K562 (cell line): ENCODE data around the gene AVPR1B. TPM values are rescaled to one million over a fixed set of nuclear protein-coding genes. Genes with fewer than 3 reads are reported as not detected.

ENCODE experiments used
- ATF1 ChIP-seq, 2 experiments: fragments of 450-650 bp in 1 of 2; IDR thresholded peaks; 2 replicates each; pipeline ENCODE4 v1.6.1; 2016; ENCODE audit warnings: missing compliant biosample characterization in 1 of 2, missing genetic modification characterization in 1 of 2
- CTCF ChIP-seq, 3 experiments: IDR thresholded peaks in 2 of 3; conservative IDR thresholded peaks in 1 of 3; 2 replicates each; pipeline ENCODE4 v1.5.1; 2011 to 2012; ENCODE audit warnings: low read length in 3 of 3, mild to moderate bottlenecking in 3 of 3, control low read depth in 2 of 3, improper control_type of control experiment in 1 of 3, inconsistent platforms in 1 of 3, low read depth in 1 of 3, mixed read lengths in 1 of 3, moderate library complexity in 1 of 3; ENCODE audit not compliant: insufficient read depth in 2 of 3
- DEAF1 ChIP-seq: fragments of 450-650 bp; formaldehyde crosslinking; IDR thresholded peaks from 2 replicates; pipeline ENCODE4 v1.4.0; 2020; ENCODE audit warnings: mild to moderate bottlenecking, moderate library complexity
- FOSL1 ChIP-seq: fragments of 200-800 bp; sonication (Bioruptor generic); conservative IDR thresholded peaks from 2 replicates; pipeline ENCODE4 v1.6.1; 2016; ENCODE audit warnings: missing genetic modification characterization, missing compliant biosample characterization
- FOXK2 ChIP-seq, 2 experiments: fragments of 450-650 bp; IDR thresholded peaks in 1 of 2; conservative IDR thresholded peaks in 1 of 2; 2 replicates each; pipeline ENCODE4 v1.6.1; 2016; ENCODE audit warnings: low read depth in 2 of 2, mild to moderate bottlenecking in 1 of 2
- GABPA ChIP-seq: fragments of 200-800 bp; sonication (Bioruptor generic); conservative IDR thresholded peaks from 2 replicates; pipeline ENCODE4 v1.6.1; 2016; ENCODE audit warnings: low read depth, missing genetic modification characterization, missing compliant biosample characterization
- HES1 ChIP-seq: fragments of 450-650 bp; IDR thresholded peaks from 2 replicates; pipeline ENCODE4 v1.6.1; 2016; ENCODE audit warnings: low read depth, mild to moderate bottlenecking, moderate library complexity
- KLF16 ChIP-seq: IDR thresholded peaks from 2 replicates; pipeline ENCODE4 v1.6.1; 2016; ENCODE audit warnings: antibody characterized with exemption
- MAFG ChIP-seq: fragments of 450-650 bp; conservative IDR thresholded peaks from 2 replicates; pipeline ENCODE4 v1.6.1; 2016; ENCODE audit warnings: missing genetic modification characterization, missing compliant biosample characterization
- MNT ChIP-seq, 2 experiments: fragments of 450-650 bp; conservative IDR thresholded peaks; 2 replicates each; pipeline ENCODE4 v1.6.1; 2017; ENCODE audit warnings: mild to moderate bottlenecking in 2 of 2, moderate library complexity in 2 of 2
- PHTF2 ChIP-seq: fragments of 250-450 bp; sonication (Bioruptor Pico); IDR thresholded peaks from 2 replicates; pipeline ENCODE4 v1.5.0; 2021; ENCODE audit warnings: mild to moderate bottlenecking
- PKNOX1 ChIP-seq: fragments of 450-650 bp; IDR thresholded peaks from 2 replicates; pipeline ENCODE4 v1.6.1; 2016
- PYGO2 ChIP-seq: fragments of 450-650 bp; IDR thresholded peaks from 2 replicates; pipeline ENCODE4 v1.6.1; 2016; ENCODE audit warnings: mild to moderate bottlenecking, missing genetic modification characterization, moderate library complexity, missing compliant biosample characterization
- RCOR1 ChIP-seq, 2 experiments: IDR thresholded peaks; 2 replicates each; pipeline ENCODE4 v1.6.1; 2012; ENCODE audit warnings: low read depth in 2 of 2, low read length in 2 of 2, borderline replicate concordance in 1 of 2, improper control_type of control experiment in 1 of 2
- SNRNP70 ChIP-seq: fragments of 200-400 bp; formaldehyde crosslinking; optimal IDR thresholded peaks from 2 replicates; pipeline ENCODE3; 2017; ENCODE audit warnings: low read depth, low read length
- SPI1 ChIP-seq: IDR thresholded peaks from 2 replicates; pipeline ENCODE4 v1.6.1; 2011; ENCODE audit warnings: low read depth, low read length, control low read depth, borderline replicate concordance
- TEAD4 ChIP-seq, 2 experiments: sonication (generic) in 1 of 2; formaldehyde crosslinking in 1 of 2; IDR thresholded peaks; 2 replicates each; pipeline versions ENCODE4 v1.6.1 to v1.8.0; 2012 to 2022; ENCODE audit warnings: borderline replicate concordance in 1 of 2, inconsistent platforms in 1 of 2, low read length in 1 of 2, mild to moderate bottlenecking in 1 of 2, missing genetic modification reagents in 1 of 2
- TRIM24 ChIP-seq, 2 experiments: fragments of 450-650 bp; IDR thresholded peaks; 2 replicates each; pipeline ENCODE4 v1.6.1; 2016
- ZBTB17 ChIP-seq: fragments of 450-650 bp; formaldehyde crosslinking; IDR thresholded peaks from 2 replicates; pipeline ENCODE4 v1.4.0; 2020; ENCODE audit warnings: mild to moderate bottlenecking
- ZC3H11A ChIP-seq: IDR thresholded peaks from 2 replicates; pipeline ENCODE4 v1.6.1; 2012; ENCODE audit warnings: low read depth, low read length, improper control_type of control experiment
- ZKSCAN8 ChIP-seq: fragments of 200-800 bp; sonication (Bioruptor generic); IDR thresholded peaks from 2 replicates; pipeline ENCODE4 v1.6.1; 2016; ENCODE audit warnings: missing genetic modification characterization, missing compliant biosample characterization
- ZNF77 ChIP-seq: fragments of 250-450 bp; sonication (Bioruptor Pico); IDR thresholded peaks from 2 replicates; pipeline ENCODE4 v1.5.0; 2020
- polyA plus RNA-seq, 8 experiments: library from polyadenylated mRNA; depleted of rRNA in 4 of 8; stranded (reverse) in 5 of 8; unstranded in 3 of 8; fragments of >200 nt; fragmentation: Nextera tagmentation in 2 of 8; fragmentation: Illumina TruSeq in 1 of 8; extraction: Ambion mirVana in 2 of 8; extraction: Trizol in 1 of 8; gene quantifications; 2 replicates each; pipeline versions ENCODE4 v1.2.1 to v1.2.3, GENCODE V29; 2011 to 2014; ENCODE audit warnings: inconsistent platforms in 1 of 8, missing spikeins in 1 of 8
- total RNA-seq, 7 experiments: library from RNA; depleted of rRNA in 6 of 7; stranded (reverse); fragments of >200 nt in 6 of 7; fragmentation: Illumina TruSeq in 2 of 7; extraction: Trizol in 2 of 7; gene quantifications; 2 replicates each; pipeline versions ENCODE4 v1.2.1 to v1.2.3, GENCODE V29; 2011 to 2021; ENCODE audit warnings: low replicate concordance in 1 of 7

The AVPR1B gene
- total and polyA plus RNA-seq, 9 of the 15 experiments (the other 6 are each of a cell fraction or from before 2014, with no cell fraction given): not detected

- TF ChIP-seq SNRNP70 (no peak), CTCF (IDR thresholded peaks at IDR 0.05 in 2 of 3, conservative IDR thresholded peaks at IDR 0.05 in 1 of 3; ENCODE audit: insufficient read depth in 2 of 3, low read depth in 1 of 3, low read length in 3 of 3) (peak in 2 of 3 experiments; percentile 60 to 65; a peak in 4 of 6 replicates), PYGO2 (tag) (peak; percentile 81), KLF16 (peak; percentile 95), ZNF77 (no peak), MAFG (no peak), ATF1 (CRISPR knock-in tag; IDR thresholded peaks at IDR 0.05) (no peak), ATF1 (tag; IDR thresholded peaks at IDR 0.05) (peak; percentile 49), TRIM24 (IDR thresholded peaks at IDR 0.05) (peak; percentile 83 to 85), ZC3H11A (no peak), PHTF2 (no peak), ZBTB17 (CRISPR knock-in tag) (0 out of 2 replicates have a peak, but pooled peaks have one; percentile 15), ZKSCAN8 (peak; percentile 77; the same call in 1 of the 2 replicates), MNT (conservative IDR thresholded peaks at IDR 0.05) (peak in 1 of 2 experiments; percentile 37; a peak in 2 of 4 replicates), RCOR1 (IDR thresholded peaks at IDR 0.05; ENCODE audit: borderline replicate concordance in 1 of 2, low read depth in 2 of 2, low read length in 2 of 2) (peak in 1 of 2 experiments; percentile 79; a peak in 3 of 4 replicates), TEAD4 (IDR thresholded peaks at IDR 0.05; ENCODE audit: low read length) (peak; percentile 98), TEAD4 (CRISPR knock-in tag; IDR thresholded peaks at IDR 0.05; ENCODE audit: borderline replicate concordance) (no peak), PKNOX1 (peak; percentile 68; the same call in 1 of the 2 replicates), FOXK2 (conservative IDR thresholded peaks at IDR 0.05 in 1 of 2, IDR thresholded peaks at IDR 0.05 in 1 of 2; ENCODE audit: low read depth in 2 of 2) (peak; percentile 80 to 82; a peak in 3 of 4 replicates), HES1 (peak; percentile 87), FOSL1 (tag) (peak; percentile 92), SPI1 (peak; percentile 69), DEAF1 (CRISPR knock-in tag) (0 out of 2 replicates have a peak, but pooled peaks have one; percentile 18), GABPA (tag) (no peak)
Measured at GRCh38 chr1:206074839-206075238, 42.3 kb downstream of the AVPR1B start (continued).
